Ascending aorta (tissue), 2 donors: ENCODE results near the gene GSG1L2. TPM values are rescaled to one million over a fixed set of nuclear protein-coding genes. Genes with fewer than 3 reads are reported as not detected.

Experiments
- DNase-seq, 2 donors: peaks; one replicate each; pipeline ENCODE4 v3.0.0-alpha.2; 2019; ENCODE audit warnings: low spot score in 2 of 2
- H3K27ac ChIP-seq, 2 donors: fragments of 200-600 bp; sonication (generic); one replicate each; pipeline ENCODE4 v1.5.1; 2016 to 2017; ENCODE audit warnings: mild to moderate bottlenecking in 1 of 2
- H3K27me3 ChIP-seq: fragments of 200-600 bp; sonication (generic); one replicate; pipeline ENCODE4 v1.5.1; 2017
- H3K36me3 ChIP-seq, 2 donors: fragments of 200-600 bp; sonication (generic); one replicate each; pipeline ENCODE4 v1.5.1; 2016
- H3K4me1 ChIP-seq, 2 donors: fragments of 200-600 bp; sonication (generic); one replicate each; pipeline ENCODE4 v1.5.1; 2016 to 2017; ENCODE audit warnings: mild to moderate bottlenecking in 1 of 2
- H3K4me3 ChIP-seq, 2 donors: fragments of 200-600 bp; sonication (generic); one replicate each; pipeline ENCODE4 v1.5.1; 2016 to 2017; ENCODE audit warnings: mild to moderate bottlenecking in 1 of 2
- H3K9me3 ChIP-seq, 2 donors: fragments of 200-600 bp; sonication (generic); one replicate each; pipeline ENCODE4 v1.5.1; 2016
- CTCF ChIP-seq, 3 experiments: fragments of 200-600 bp in 2 of 3; fragments of 450-650 bp in 1 of 3; sonication (generic) in 2 of 3; IDR thresholded peaks; one replicate each; pipeline ENCODE4 v1.5.1; 2016 to 2019; ENCODE audit warnings: antibody characterized with exemption in 3 of 3, mild to moderate bottlenecking in 1 of 3, moderate library complexity in 1 of 3
- intact Hi-C: fragments of 100-400 bp; cut with DNase I; formaldehyde crosslinking; loops from one replicate; pipeline ENCODE4 v1.15.1; 2023
- total RNA-seq: library from RNA; depleted of rRNA; stranded (reverse); fragments of >200 nt; gene quantifications from one replicate; pipeline ENCODE4 v1.1.0, GENCODE V29; 2016

GSG1L2 gene
- total RNA-seq, 1 donor from 2014 or later = not detected

- H3K4me3 ChIP-seq = no peak overlapping the region
- no peaks in the 10 kb centered on the region for H3K36me3 ChIP-seq
- no peaks in the 10 kb centered on the region for H3K9me3 ChIP-seq
- no peaks in the 10 kb centered on the region for H3K27me3 ChIP-seq
- H3K27ac ChIP-seq = no peak overlapping the region
- H3K4me1 ChIP-seq = no peaks in the 10 kb centered on the region
- intact Hi-C loops = no loop called here
- TF ChIP-seq CTCF (IDR thresholded peaks at IDR 0.05) = no peak
- DNase-seq = no peak
Measured at GRCh38 chr17:9813166-9813565, 8.7 kb downstream of the GSG1L2 start.

- Histone ChIP-seq H3K9me3 (no peaks in the 10 kb centered on the region), H3K4me1 (no peaks in the 10 kb centered on the region), H3K4me3 (no peak overlapping the region), H3K27me3 (no peaks in the 10 kb centered on the region), H3K36me3 (no peaks in the 10 kb centered on the region), H3K27ac (no peak overlapping the region)
- no peak for DNase-seq
- no peak for TF ChIP-seq CTCF (IDR thresholded peaks at IDR 0.05)
- intact Hi-C loops = no loop called here
Measured at GRCh38 chr17:9811537-9811936, 10.3 kb downstream of the GSG1L2 start.

GRCh38 chr17:9811086-9811485 is 10.8 kb downstream of the GSG1L2 start:
- Histone ChIP-seq H3K9me3 (no peaks in the 10 kb centered on the region), H3K27ac (no peak overlapping the region), H3K36me3 (no peaks in the 10 kb centered on the region), H3K4me3 (no peak overlapping the region), H3K27me3 (no peaks in the 10 kb centered on the region), H3K4me1 (no peaks in the 10 kb centered on the region)
- no peak for TF ChIP-seq CTCF (IDR thresholded peaks at IDR 0.05)
- intact Hi-C loops = no loop called here
- DNase-seq = no peak

GRCh38 chr17:9810100-9810949 is 11.6 kb downstream of the GSG1L2 start:
- H3K4me1 ChIP-seq = no peaks in the 10 kb centered on the region
- DNase-seq = no peak
- H3K9me3 ChIP-seq = no peaks in the 10 kb centered on the region
- no peaks in the 10 kb centered on the region for H3K27me3 ChIP-seq
- TF ChIP-seq CTCF (IDR thresholded peaks at IDR 0.05) = no peak
- intact Hi-C loops = no loop called here
- H3K36me3 ChIP-seq = no peaks in the 10 kb centered on the region
- no peak overlapping the region for H3K27ac ChIP-seq
- H3K4me3 ChIP-seq = no peak overlapping the region

- DNase-seq = no peak
- Histone ChIP-seq H3K36me3 (no peaks in the 10 kb centered on the region), H3K27ac (no peak overlapping the region), H3K4me3 (no peak overlapping the region), H3K9me3 (peaks cover 0 to 2% of the 10 kb centered on the region in 2 donors), H3K4me1 (no peaks in the 10 kb centered on the region), H3K27me3 (no peaks in the 10 kb centered on the region)
- no peak for TF ChIP-seq CTCF (IDR thresholded peaks at IDR 0.05)
- intact Hi-C loops = no loop called here
Measured at GRCh38 chr17:9809409-9809808, 12.5 kb downstream of the GSG1L2 start.
